DMS53 treated with DMSO at 0.1 percent for 48 hours (cell line): ENCODE measurements around the gene PRSS12.
"Not testable (repeated sequence)": the region's sequence is repeated elsewhere in the genome, so short reads cannot be mapped to it uniquely, and the experiment has no call there.

Experiments
- DNase-seq: peaks from one replicate; lab custom pipeline; 2025; ENCODE audit not compliant: unreplicated experiment; lab: John Stamatoyannopoulos, UW

Gene PRSS12

GRCh38 chr4:118352843-118353533, at the start of gene PRSS12:
Gene PRSS12 (minus strand): TSS chr4:118353003. CDS start chr4:118352720, 283 bp downstream.
- peak; percentile 54 for DNase-seq

- no peak for DNase-seq
These were observed 47.6 kb upstream of the PRSS12 start for GRCh38 chr4:118400356-118400755.

GRCh38 chr4:118399883-118400282, 47.1 kb upstream of the PRSS12 start:
- DNase-seq, result peak; percentile 2

- no peak for DNase-seq
These were observed 45.7 kb upstream of the PRSS12 start for GRCh38 chr4:118398226-118399090.

- DNase-seq, result no peak
These were observed 44.8 kb upstream of the PRSS12 start for GRCh38 chr4:118397623-118397979.

GRCh38 chr4:118396881-118397622, 44.2 kb upstream of the PRSS12 start:
- no peak for DNase-seq

- no peak for DNase-seq
These were observed 42.3 kb upstream of the PRSS12 start for GRCh38 chr4:118395057-118395644.

- not testable (repeated sequence) for DNase-seq
These were observed 39.7 kb upstream of the PRSS12 start for GRCh38 chr4:118392509-118392908.

GRCh38 chr4:118390121-118390520, 37.3 kb upstream of the PRSS12 start:
- no peak for DNase-seq

- DNase-seq, result no peak
These were observed 36.9 kb upstream of the PRSS12 start for GRCh38 chr4:118389721-118390120.

GRCh38 chr4:118388606-118389005, 35.8 kb upstream of the PRSS12 start:
- DNase-seq, result no peak

- no peak for DNase-seq
These were observed 29.1 kb upstream of the PRSS12 start for GRCh38 chr4:118381902-118382301.

GRCh38 chr4:118373614-118374255, 20.9 kb upstream of the PRSS12 start:
- DNase-seq, result no peak

- no peak for DNase-seq
These were observed 19.4 kb upstream of the PRSS12 start for GRCh38 chr4:118372251-118372650.

- DNase-seq, result no peak
These were observed 16.4 kb upstream of the PRSS12 start for GRCh38 chr4:118369231-118369630.

GRCh38 chr4:118367872-118368271, 15.1 kb upstream of the PRSS12 start:
- peak; percentile 48 for DNase-seq

- DNase-seq, result no peak
These were observed 14.6 kb upstream of the PRSS12 start for GRCh38 chr4:118367361-118367760.

- DNase-seq, result no peak
These were observed 10.4 kb upstream of the PRSS12 start for GRCh38 chr4:118363166-118363565.

GRCh38 chr4:118361192-118361591, 8.4 kb upstream of the PRSS12 start:
- no peak for DNase-seq

- DNase-seq, result no peak
These were observed 7.3 kb upstream of the PRSS12 start for GRCh38 chr4:118360106-118360505.

- DNase-seq, result no peak
These were observed 4.8 kb upstream of the PRSS12 start for GRCh38 chr4:118357601-118358000.
